SU-DHL-6 (cell line): Measurements from ENCODE around the gene PPFIBP1.
"Not testable (repeated sequence)": the region's sequence is repeated elsewhere in the genome, so short reads cannot be mapped to it uniquely, and the experiment has no call there.

Source experiments
- H2AFZ ChIP-seq: fragments of 200-600 bp; sonication (generic); 2 replicates; pipeline ENCODE4 v1.6.1; 2014; ENCODE audit warnings: low read depth, mild to moderate bottlenecking, moderate library complexity, mixed read lengths, antibody characterized with exemption, low read length; ENCODE audit not compliant: severe bottlenecking
- H3F3A ChIP-seq: fragments of 200-600 bp; shearing (Covaris generic); 2 replicates; pipeline ENCODE4 v1.6.0; 2016; ENCODE audit warnings: antibody characterized with exemption, mild to moderate bottlenecking; ENCODE audit not compliant: insufficient read depth
- H3K27ac ChIP-seq: fragments of 200-600 bp; sonication (generic); 2 replicates; pipeline ENCODE4 v1.5.1; 2016; ENCODE audit warnings: low read depth, mild to moderate bottlenecking, low read length, moderate library complexity, mixed read lengths
- H3K27me3 ChIP-seq: fragments of 200-600 bp; sonication (generic), shearing (Covaris generic); 2 replicates; pipeline ENCODE4 v1.6.0; 2014; ENCODE audit warnings: mild to moderate bottlenecking, low read length
- H3K36me3 ChIP-seq: fragments of 200-600 bp; sonication (generic); 2 replicates; pipeline ENCODE4 v1.6.1; 2014; ENCODE audit warnings: mild to moderate bottlenecking, low read length, mixed read lengths
- H3K4me2 ChIP-seq: fragments of 300-600, 200-600 bp; shearing (Covaris generic), sonication (generic); 2 replicates; pipeline ENCODE4 v1.6.0; 2014; ENCODE audit warnings: low read length, low read depth, mild to moderate bottlenecking; ENCODE audit not compliant: poor library complexity, severe bottlenecking
- H3K4me3 ChIP-seq: fragments of 200-600 bp; sonication (generic); 2 replicates; pipeline ENCODE4 v1.5.1; 2014; ENCODE audit warnings: antibody characterized with exemption, low read length, mild to moderate bottlenecking, mixed read lengths; ENCODE audit not compliant: insufficient read depth, poor library complexity, severe bottlenecking
- H3K79me2 ChIP-seq: fragments of 200-600 bp; sonication (generic); 2 replicates; pipeline ENCODE4 v1.6.1; 2014; ENCODE audit warnings: mild to moderate bottlenecking, low read length, moderate library complexity; ENCODE audit not compliant: insufficient read depth
- H3K9ac ChIP-seq: fragments of 200-600 bp; sonication (generic); 2 replicates; pipeline ENCODE4 v1.7.0; 2014; ENCODE audit warnings: mild to moderate bottlenecking, low read length
- H3K9me2 ChIP-seq: fragments of 200-600 bp; sonication (generic); replicated peaks from 2 replicates; pipeline ENCODE4 v1.6.1; 2014; ENCODE audit warnings: low read length; ENCODE audit not compliant: insufficient read depth
- H3K9me3 ChIP-seq: fragments of 200-600 bp; sonication (generic); 2 replicates; pipeline ENCODE4 v1.6.1; 2014; ENCODE audit warnings: low read length, mixed read lengths; ENCODE audit not compliant: insufficient read depth
- H4K20me1 ChIP-seq: fragments of 200-600 bp; sonication (generic); 2 replicates; pipeline ENCODE4 v1.6.1; 2014; ENCODE audit warnings: low read depth, mild to moderate bottlenecking, antibody characterized with exemption, low read length, moderate library complexity, mixed read lengths
- EZH2phosphoT487 ChIP-seq: fragments of 200-600 bp; sonication (generic), shearing (Covaris generic); conservative IDR thresholded peaks from 2 replicates; pipeline ENCODE4 v1.6.1; 2018; ENCODE audit warnings: mild to moderate bottlenecking, antibody characterized with exemption, low read length, moderate library complexity, mixed read lengths
- TF ChIP-seq, protein P1 (sequence below): fragments of 200-600 bp; sonication (generic); IDR thresholded peaks from one replicate; pipeline ENCODE4 v1.5.1; 2017; ENCODE audit warnings: antibody characterized with exemption, mild to moderate bottlenecking, low read length, moderate library complexity; ENCODE audit not compliant: insufficient read depth, poor library complexity, severe bottlenecking

PPFIBP1 gene

DNA sequence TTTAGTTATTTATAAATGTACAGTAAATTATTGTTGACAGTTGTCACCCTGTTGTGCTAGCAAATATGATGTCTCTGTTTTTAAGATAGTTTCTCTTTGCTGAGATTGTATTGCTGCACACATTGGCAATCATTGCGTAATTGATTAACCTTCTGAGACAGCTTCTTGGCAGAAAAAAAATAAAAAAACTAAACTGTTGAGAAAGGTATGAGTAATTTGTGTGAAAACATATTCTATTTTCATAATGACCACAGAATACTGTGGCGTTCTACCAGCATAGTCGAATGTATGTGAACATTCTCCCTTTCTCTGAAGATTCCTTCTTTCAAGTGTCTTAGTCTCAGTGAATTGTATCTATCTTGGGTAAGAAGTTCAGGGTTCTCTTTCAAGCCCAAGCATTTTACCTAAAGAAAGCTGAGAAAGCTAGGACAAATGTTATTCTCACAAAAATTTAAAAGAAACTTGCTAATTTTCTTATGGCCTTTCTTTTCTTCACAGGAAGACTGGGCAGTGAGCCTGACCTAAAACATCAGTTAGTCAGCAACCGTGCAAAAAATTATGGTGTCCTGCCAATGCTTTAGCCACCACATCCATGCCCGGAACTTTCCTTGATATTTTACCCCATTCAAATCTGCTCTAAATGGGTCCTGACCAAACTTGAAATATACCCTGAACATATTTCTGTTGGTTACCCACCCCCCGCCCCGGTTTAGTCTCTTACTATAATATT lies 103.3 kb downstream of the PPFIBP1 start:
- no peaks in the 10 kb centered on the region for H4K20me1 ChIP-seq
- H3K9ac ChIP-seq, result no peak overlapping the region
- no peaks in the 10 kb centered on the region for H3K9me3 ChIP-seq
- no peak overlapping the region for H3K4me3 ChIP-seq
- no peaks in the 10 kb centered on the region for H3K79me2 ChIP-seq
- H3K27ac ChIP-seq, result no peak overlapping the region
- no peaks in the 10 kb centered on the region for H3K9me2 ChIP-seq
- H3K36me3 ChIP-seq, result no peaks in the 10 kb centered on the region
- H3F3A ChIP-seq, result no peaks in the 10 kb centered on the region
- TF ChIP-seq EZH2phosphoT487, result no peak
- TF ChIP-seq, protein P1, sequence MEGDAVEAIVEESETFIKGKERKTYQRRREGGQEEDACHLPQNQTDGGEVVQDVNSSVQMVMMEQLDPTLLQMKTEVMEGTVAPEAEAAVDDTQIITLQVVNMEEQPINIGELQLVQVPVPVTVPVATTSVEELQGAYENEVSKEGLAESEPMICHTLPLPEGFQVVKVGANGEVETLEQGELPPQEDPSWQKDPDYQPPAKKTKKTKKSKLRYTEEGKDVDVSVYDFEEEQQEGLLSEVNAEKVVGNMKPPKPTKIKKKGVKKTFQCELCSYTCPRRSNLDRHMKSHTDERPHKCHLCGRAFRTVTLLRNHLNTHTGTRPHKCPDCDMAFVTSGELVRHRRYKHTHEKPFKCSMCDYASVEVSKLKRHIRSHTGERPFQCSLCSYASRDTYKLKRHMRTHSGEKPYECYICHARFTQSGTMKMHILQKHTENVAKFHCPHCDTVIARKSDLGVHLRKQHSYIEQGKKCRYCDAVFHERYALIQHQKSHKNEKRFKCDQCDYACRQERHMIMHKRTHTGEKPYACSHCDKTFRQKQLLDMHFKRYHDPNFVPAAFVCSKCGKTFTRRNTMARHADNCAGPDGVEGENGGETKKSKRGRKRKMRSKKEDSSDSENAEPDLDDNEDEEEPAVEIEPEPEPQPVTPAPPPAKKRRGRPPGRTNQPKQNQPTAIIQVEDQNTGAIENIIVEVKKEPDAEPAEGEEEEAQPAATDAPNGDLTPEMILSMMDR, result no peak
- H3K27me3 ChIP-seq, result no peaks in the 10 kb centered on the region
- H3K4me2 ChIP-seq, result no peak overlapping the region
- H2AFZ ChIP-seq, result no peak overlapping the region

DNA sequence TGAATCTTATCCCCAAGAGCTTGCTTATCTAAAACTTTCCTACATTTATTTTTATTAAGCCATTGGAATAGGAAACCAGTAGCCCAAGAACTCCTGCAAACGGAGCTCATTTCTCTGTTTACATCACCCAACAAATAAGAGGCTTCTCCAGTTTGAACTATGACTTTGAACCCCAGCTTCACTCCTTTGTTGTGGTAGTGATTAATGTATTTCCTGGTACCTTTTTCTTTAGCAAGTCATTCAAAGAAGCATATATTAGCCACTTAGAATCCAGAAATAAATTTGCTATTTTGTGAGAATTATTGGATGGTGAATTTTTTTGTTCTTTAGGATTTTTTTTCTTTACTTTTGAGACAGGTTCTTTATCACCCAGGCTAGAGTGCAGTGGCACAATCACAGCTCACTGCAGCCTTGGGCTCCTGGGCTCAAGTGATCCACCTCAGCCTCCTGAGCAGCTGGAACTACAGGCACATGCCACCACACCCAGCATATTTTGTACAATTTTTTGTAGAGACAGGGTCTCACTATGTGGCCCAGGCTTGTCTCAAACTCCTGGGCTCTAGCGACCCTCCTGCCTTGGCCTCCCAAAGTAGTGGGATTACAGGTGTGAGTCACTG lies 104.0 kb downstream of the PPFIBP1 start:
- not testable (repeated sequence) for H3K79me2 ChIP-seq, H2AFZ ChIP-seq, H3K27me3 ChIP-seq, H3K9ac ChIP-seq, H3K9me2 ChIP-seq, H3K36me3 ChIP-seq, H4K20me1 ChIP-seq, H3F3A ChIP-seq, H3K27ac ChIP-seq, H3K9me3 ChIP-seq, H3K4me2 ChIP-seq, H3K4me3 ChIP-seq

DNA sequence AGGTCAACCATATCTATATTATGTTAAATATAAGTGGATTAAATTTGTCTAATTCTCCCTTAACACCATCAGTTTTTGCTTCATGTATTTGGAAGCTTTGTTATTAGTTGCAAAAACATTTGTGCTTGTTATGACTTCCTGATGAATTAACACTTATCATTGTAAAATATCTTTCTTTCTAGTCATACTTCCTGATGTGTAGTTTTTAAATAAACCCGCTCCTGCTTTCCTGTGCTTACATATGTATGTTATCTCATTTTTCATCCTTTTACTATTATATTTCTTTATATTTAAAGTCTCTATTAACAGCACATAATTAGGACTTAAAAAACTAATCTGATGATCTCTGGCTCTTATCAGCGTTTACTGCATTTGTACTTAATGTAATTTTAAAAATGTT lies 106.2 kb downstream of the PPFIBP1 start:
- H3K27ac ChIP-seq, H3K27me3 ChIP-seq, H3K4me2 ChIP-seq, H2AFZ ChIP-seq, H3K79me2 ChIP-seq, H3F3A ChIP-seq, H4K20me1 ChIP-seq, H3K36me3 ChIP-seq, H3K9me3 ChIP-seq, H3K9me2 ChIP-seq, H3K9ac ChIP-seq, H3K4me3 ChIP-seq: not testable (repeated sequence)

DNA sequence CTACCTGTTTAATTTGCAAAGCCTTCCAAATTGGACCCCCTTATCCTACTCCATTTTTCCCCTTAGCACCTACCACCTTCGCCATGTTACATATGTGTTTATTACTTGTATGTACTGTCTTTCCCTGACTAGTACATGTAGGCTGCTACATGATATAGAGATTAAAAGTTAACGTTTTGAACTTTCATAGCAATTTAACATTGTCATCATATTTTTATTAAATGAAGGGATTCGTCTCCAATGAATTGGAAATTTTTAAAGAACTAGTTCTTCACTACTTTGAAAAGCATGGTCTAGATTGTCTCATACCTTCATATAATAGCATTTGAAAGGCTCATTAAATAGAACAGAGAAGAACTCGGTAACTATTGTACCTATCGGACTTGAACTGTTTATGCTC lies 107.4 kb downstream of the PPFIBP1 start:
- no peaks in the 10 kb centered on the region for H3K9me2 ChIP-seq
- H3K9me3 ChIP-seq, result no peaks in the 10 kb centered on the region
- H2AFZ ChIP-seq, result no peak overlapping the region
- H3K36me3 ChIP-seq, result no peaks in the 10 kb centered on the region
- no peak overlapping the region for H3K9ac ChIP-seq
- H3K4me3 ChIP-seq, result no peak overlapping the region
- H3K4me2 ChIP-seq, result no peak overlapping the region
- no peaks in the 10 kb centered on the region for H3K79me2 ChIP-seq
- no peaks in the 10 kb centered on the region for H3F3A ChIP-seq
- TF ChIP-seq, protein P1, result no peak
- TF ChIP-seq EZH2phosphoT487, result no peak
- no peaks in the 10 kb centered on the region for H4K20me1 ChIP-seq
- H3K27ac ChIP-seq, result no peak overlapping the region
- no peaks in the 10 kb centered on the region for H3K27me3 ChIP-seq
